Brain microvascular endothelial cell (primary cell): ENCODE results near the gene GARS1.

Experiments used
- DNase-seq: peaks from one replicate; pipeline ENCODE4 v3.0.0-alpha.2; 2020
- H3K27ac ChIP-seq: fragments of 250-450 bp; sonication (Bioruptor Pico); 2 replicates; pipeline ENCODE4 v1.5.1; 2020; ENCODE audit warnings: mild to moderate bottlenecking, moderate library complexity
- H3K27me3 ChIP-seq: fragments of 250-450 bp; sonication (Bioruptor Pico); replicated peaks from 2 replicates; pipeline ENCODE4 v1.5.1; 2020; ENCODE audit warnings: mild to moderate bottlenecking
- H3K36me3 ChIP-seq: fragments of 250-450 bp; sonication (Bioruptor Pico); replicated peaks from 2 replicates; pipeline ENCODE4 v1.5.1; 2020; ENCODE audit warnings: mild to moderate bottlenecking
- H3K4me3 ChIP-seq: 2 replicates; pipeline ENCODE4 v1.5.1; 2011; ENCODE audit warnings: low read depth, mild to moderate bottlenecking, control low read depth, low read length, moderate library complexity
- in situ Hi-C: cut with HindIII; loops from 2 replicates; pipeline ENCODE4 v1.10.0; 2017; ENCODE audit warnings: low sequenced_read_pairs, low pct_ligation_motif_present
- TF ChIP-seq, protein P1 (sequence below): IDR thresholded peaks from 2 replicates; pipeline ENCODE4 v1.5.1; 2011; ENCODE audit warnings: low read depth, mild to moderate bottlenecking, moderate library complexity, low read length, control low read depth, inconsistent platforms; ENCODE audit errors: missing control alignments

GARS1 gene

DNA sequence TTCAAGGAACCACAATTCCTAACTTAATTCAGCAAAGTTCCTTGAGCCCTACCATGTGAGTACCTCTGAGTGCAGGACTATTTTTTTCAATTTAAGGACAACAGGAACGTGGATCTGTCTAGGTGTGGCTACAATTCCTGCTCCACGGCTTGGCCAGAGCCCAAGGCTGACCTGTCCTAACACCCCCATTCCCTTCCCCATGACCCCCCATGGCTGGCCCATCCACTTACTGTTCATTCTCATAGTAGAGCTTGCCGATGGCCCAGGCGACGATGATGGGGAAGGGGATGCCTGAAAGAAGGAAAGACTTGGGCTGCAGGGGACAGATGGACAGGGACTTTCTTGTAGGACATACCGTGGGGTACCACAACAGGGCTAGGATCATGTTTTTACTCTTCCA is 67.2 kb downstream of the GARS1 start:
- no peaks in the 10 kb centered on the region for H3K27me3 ChIP-seq
- H3K27ac ChIP-seq = no peak overlapping the region
- TF ChIP-seq, protein P1, sequence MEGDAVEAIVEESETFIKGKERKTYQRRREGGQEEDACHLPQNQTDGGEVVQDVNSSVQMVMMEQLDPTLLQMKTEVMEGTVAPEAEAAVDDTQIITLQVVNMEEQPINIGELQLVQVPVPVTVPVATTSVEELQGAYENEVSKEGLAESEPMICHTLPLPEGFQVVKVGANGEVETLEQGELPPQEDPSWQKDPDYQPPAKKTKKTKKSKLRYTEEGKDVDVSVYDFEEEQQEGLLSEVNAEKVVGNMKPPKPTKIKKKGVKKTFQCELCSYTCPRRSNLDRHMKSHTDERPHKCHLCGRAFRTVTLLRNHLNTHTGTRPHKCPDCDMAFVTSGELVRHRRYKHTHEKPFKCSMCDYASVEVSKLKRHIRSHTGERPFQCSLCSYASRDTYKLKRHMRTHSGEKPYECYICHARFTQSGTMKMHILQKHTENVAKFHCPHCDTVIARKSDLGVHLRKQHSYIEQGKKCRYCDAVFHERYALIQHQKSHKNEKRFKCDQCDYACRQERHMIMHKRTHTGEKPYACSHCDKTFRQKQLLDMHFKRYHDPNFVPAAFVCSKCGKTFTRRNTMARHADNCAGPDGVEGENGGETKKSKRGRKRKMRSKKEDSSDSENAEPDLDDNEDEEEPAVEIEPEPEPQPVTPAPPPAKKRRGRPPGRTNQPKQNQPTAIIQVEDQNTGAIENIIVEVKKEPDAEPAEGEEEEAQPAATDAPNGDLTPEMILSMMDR = no peak
- H3K36me3 ChIP-seq = no peaks in the 10 kb centered on the region
- no peak for DNase-seq
- no peak overlapping the region for H3K4me3 ChIP-seq
- in situ Hi-C loops = no loop called here

DNA sequence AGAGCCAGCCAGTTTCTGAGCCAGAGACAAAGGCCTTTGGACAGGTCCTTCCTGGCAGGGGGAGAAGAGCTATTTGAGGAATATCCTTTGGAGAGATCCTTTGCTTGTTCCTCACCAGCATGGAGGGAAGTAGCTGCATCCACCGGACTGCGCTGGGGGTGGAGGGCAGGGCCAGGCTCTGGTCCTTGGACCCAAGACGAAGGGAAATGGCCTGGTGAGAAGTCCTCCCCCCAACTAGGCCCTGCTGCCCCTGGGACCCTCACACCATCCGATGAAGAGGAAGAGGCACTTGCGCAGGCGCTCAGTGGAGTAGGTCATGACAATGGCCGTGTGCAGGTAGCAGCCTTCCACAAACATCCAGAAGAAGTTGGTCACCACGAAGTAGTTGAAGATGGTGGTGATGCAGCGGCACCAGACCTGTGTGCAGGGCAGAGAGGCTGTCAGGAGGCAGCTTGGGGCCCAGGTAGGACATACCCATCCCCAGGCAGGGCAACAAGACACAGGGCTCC is 67.8 kb downstream of the GARS1 start:
- TF ChIP-seq, protein P1 = no peak
- no peaks in the 10 kb centered on the region for H3K27me3 ChIP-seq
- in situ Hi-C loops = no loop called here

DNA sequence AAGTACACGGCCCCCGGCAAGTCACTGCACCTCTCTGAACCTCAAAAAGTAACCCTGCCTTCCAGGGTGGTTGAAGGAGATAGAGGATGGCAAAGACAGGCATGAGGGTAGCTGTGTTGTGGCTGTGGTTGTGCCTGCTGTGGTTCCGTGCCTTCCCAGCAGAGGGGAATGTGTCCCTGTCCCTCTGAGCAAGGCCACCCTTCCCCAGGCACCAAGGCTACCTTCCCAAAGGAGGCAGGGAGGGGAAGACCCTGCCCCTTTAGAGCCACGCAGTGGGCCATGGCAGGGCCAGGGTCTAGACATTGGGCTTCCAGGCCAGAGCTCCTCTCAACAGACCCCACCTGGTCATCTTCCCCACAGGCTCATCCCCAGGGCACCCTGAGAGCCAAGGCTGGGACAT is 68.7 kb downstream of the GARS1 start:
- TF ChIP-seq, protein P1 = no peak
- no peak overlapping the region for H3K27ac ChIP-seq
- no peaks in the 10 kb centered on the region for H3K27me3 ChIP-seq
- in situ Hi-C loops = no loop called here
- no peak overlapping the region for H3K4me3 ChIP-seq
- no peaks in the 10 kb centered on the region for H3K36me3 ChIP-seq
- no peak for DNase-seq

More for the DNA sequence above, 67.8 kb downstream of the GARS1 start:
- no peaks in the 10 kb centered on the region for H3K36me3 ChIP-seq
- no peak for DNase-seq
- H3K27ac ChIP-seq = no peak overlapping the region
- H3K4me3 ChIP-seq = no peak overlapping the region

DNA sequence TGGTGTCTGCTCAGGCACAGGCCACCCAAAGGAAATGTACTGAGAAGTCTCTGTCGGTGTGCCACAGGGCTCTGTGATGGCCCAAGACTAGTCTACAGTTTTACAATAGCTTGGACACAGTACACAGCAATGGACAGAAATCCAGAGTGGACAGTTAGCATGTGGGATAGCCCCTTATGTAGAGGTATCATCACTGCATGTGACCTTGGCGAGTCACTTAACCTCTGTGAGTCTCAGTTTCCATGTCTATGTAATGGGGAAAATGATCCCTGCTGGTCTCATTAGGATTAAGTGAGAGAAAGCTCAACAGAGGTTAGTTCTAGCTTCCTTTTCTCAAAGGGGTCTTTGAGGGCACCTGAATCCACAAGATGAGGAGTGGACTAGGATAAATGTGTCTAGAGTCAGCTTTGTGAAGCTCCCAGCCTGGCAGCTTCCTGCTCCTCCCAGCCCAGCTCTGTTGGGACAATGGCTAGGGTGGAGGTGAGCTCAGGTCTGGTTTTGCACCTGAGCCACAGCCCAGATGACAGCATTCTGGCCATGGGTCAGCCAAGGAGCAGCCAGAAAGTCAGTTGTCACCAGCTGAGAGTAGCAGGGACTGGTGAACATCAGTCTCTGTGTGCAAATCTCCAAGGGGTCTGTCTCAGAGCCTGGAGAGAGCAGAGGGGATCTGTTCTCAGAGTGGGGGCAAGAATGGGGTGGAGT is 69.7 kb downstream of the GARS1 start:
- no peak for DNase-seq
- in situ Hi-C loops = no loop called here
- no peak overlapping the region for H3K27ac ChIP-seq
- TF ChIP-seq, protein P1 = no peak
- H3K4me3 ChIP-seq = no peak overlapping the region
- H3K27me3 ChIP-seq = no peaks in the 10 kb centered on the region
- no peaks in the 10 kb centered on the region for H3K36me3 ChIP-seq

DNA sequence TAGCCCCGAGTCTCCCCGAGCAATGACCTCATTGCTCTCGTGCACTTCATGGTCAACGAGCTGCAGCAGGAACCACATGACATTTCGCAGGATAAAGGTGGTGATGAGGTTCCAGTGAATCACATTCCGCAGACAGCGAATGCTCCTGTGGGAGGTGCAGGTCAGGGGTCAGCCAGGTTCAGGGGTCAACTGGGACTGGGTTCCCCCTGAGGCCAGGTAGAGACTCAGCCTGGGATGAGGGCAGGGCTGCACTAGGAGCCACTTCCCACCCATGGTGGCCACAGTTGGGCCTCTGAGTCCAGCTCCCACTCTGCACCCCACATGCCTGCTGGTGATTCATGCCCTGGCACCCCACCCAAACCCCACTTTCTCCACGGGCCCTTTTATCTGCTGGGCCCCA is 70.4 kb downstream of the GARS1 start:
- no peak for DNase-seq
- in situ Hi-C loops = no loop called here
- Histone ChIP-seq H3K4me3 (no peak overlapping the region), H3K36me3 (no peaks in the 10 kb centered on the region), H3K27ac (no peak overlapping the region), H3K27me3 (no peaks in the 10 kb centered on the region)
- TF ChIP-seq, protein P1 = no peak

DNA sequence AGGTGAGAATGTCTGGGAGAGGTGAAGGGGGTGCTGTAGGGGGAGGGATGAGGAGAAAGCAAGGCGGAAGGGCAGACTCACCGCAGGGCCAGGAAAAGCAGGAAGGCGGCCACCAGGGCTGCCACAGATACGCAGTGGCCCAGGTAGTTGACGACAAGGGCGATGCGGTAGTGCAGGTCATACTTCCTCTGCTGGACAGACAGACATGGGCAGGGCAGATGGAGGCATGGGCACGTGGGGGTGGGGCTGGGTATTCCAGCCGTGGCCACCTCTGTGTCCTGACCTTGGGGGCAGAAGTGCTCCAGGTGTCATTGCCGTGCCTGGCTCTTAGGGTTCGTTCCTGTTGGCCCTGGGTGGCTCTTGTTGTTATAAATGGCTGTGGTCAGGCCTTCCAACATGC is 70.8 kb downstream of the GARS1 start:
- in situ Hi-C loops = no loop called here
- no peaks in the 10 kb centered on the region for H3K27me3 ChIP-seq

More for the DNA sequence above, 70.8 kb downstream of the GARS1 start:
- H3K4me3 ChIP-seq = no peak overlapping the region
- TF ChIP-seq, protein P1 = no peak
- no peaks in the 10 kb centered on the region for H3K36me3 ChIP-seq
- no peak for DNase-seq
- H3K27ac ChIP-seq = no peak overlapping the region
